HG03558 (cell line): Measurements from ENCODE around the gene C9orf50.

Experiments used
- ATAC-seq: cut with Tn5 transposase; IDR thresholded peaks from one replicate; pipeline ENCODE4 v1.9.1; 2021; ENCODE audit warnings: moderate number of reproducible peaks; ENCODE audit not compliant: unreplicated experiment; ENCODE audit errors: extremely low read depth

C9orf50 gene

GRCh38 chr9:129633207-129633606, 12.3 kb upstream of the C9orf50 start:
- ATAC-seq, result no peak

- no peak for ATAC-seq
These were observed 11.6 kb upstream of the C9orf50 start for GRCh38 chr9:129632460-129632859.

GRCh38 chr9:129631674-129632129, 10.8 kb upstream of the C9orf50 start:
- ATAC-seq, result no peak

- no peak for ATAC-seq
These were observed 10.2 kb upstream of the C9orf50 start for GRCh38 chr9:129630967-129631673.

GRCh38 chr9:129629251-129629820, 8.4 kb upstream of the C9orf50 start:
- ATAC-seq, result no peak

GRCh38 chr9:129628709-129629108, 7.8 kb upstream of the C9orf50 start:
- ATAC-seq, result no peak

- ATAC-seq, result no peak
These were observed 6.9 kb upstream of the C9orf50 start for GRCh38 chr9:129627556-129628440.

- ATAC-seq, result no peak
These were observed 5.9 kb upstream of the C9orf50 start for GRCh38 chr9:129626625-129627284.

GRCh38 chr9:129626079-129626624, 5.3 kb upstream of the C9orf50 start, which contains the start of gene NTMT1:
Gene NTMT1, plus strand, starts transcription at chr9:129626163. Its CDS starts 6,541 bp downstream, at chr9:129632704.
- ATAC-seq, result peak; percentile 55

GRCh38 chr9:129624947-129625346, 4.0 kb upstream of the C9orf50 start:
- no peak for ATAC-seq

GRCh38 chr9:129624168-129624759, 3.4 kb upstream of the C9orf50 start:
- no peak for ATAC-seq

- no peak for ATAC-seq
These were observed 2.4 kb upstream of the C9orf50 start for GRCh38 chr9:129623331-129623730.

- no peak for ATAC-seq
These were observed 873 bp downstream of the C9orf50 start for GRCh38 chr9:129619787-129620668.

GRCh38 chr9:129617167-129617566, 3.7 kb downstream of the C9orf50 start:
- no peak for ATAC-seq

- ATAC-seq, result no peak
These were observed 5.3 kb downstream of the C9orf50 start for GRCh38 chr9:129615407-129616285.

GRCh38 chr9:129614932-129615331, 6.0 kb downstream of the C9orf50 start:
- no peak for ATAC-seq

GRCh38 chr9:129613520-129614175, 7.3 kb downstream of the C9orf50 start:
- no peak for ATAC-seq
